H1 (cell line): ENCODE measurements around the gene SKAP1.

ENCODE experiments used
- CTCF ChIP-seq, 3 experiments: IDR thresholded peaks; 1 replicate in 2 of 3; 2 replicates in 1 of 3; pipeline versions ENCODE4 v1.5.1 to v1.6.1; 2011; ENCODE audit warnings: low read length in 3 of 3, mild to moderate bottlenecking in 3 of 3, inconsistent platforms in 2 of 3, low read depth in 1 of 3, moderate library complexity in 1 of 3; ENCODE audit not compliant: insufficient read depth in 1 of 3; ENCODE audit errors: control extremely low read depth in 1 of 3
- NRF1 ChIP-seq: IDR thresholded peaks from 2 replicates; pipeline ENCODE4 v1.6.1; 2011; ENCODE audit warnings: mild to moderate bottlenecking, low read depth, low read length, improper control_type of control experiment
- POLR2A ChIP-seq, 2 experiments: IDR thresholded peaks; 1 replicate in 1 of 2; 2 replicates in 1 of 2; pipeline ENCODE4 v1.6.1; 2011; ENCODE audit warnings: low read depth in 2 of 2, low read length in 2 of 2, mild to moderate bottlenecking in 2 of 2; ENCODE audit errors: control extremely low read depth in 1 of 2
- POLR2AphosphoS5 ChIP-seq: IDR thresholded peaks from 2 replicates; pipeline ENCODE4 v1.6.1; 2011; ENCODE audit warnings: low read depth, low read length
- RBBP5 ChIP-seq: IDR thresholded peaks from 2 replicates; pipeline ENCODE4 v1.7.1; 2012; ENCODE audit warnings: low read depth, mild to moderate bottlenecking, inconsistent platforms, low read length, moderate library complexity, borderline replicate concordance
- TAF1 ChIP-seq: IDR thresholded peaks from 2 replicates; pipeline ENCODE4 v1.6.1; 2011; ENCODE audit warnings: mild to moderate bottlenecking, low read depth, low read length
- TEAD4 ChIP-seq: IDR thresholded peaks from 2 replicates; pipeline ENCODE4 v1.6.1; 2012; ENCODE audit warnings: low read depth, low read length, inconsistent platforms, mixed read lengths

DNA sequence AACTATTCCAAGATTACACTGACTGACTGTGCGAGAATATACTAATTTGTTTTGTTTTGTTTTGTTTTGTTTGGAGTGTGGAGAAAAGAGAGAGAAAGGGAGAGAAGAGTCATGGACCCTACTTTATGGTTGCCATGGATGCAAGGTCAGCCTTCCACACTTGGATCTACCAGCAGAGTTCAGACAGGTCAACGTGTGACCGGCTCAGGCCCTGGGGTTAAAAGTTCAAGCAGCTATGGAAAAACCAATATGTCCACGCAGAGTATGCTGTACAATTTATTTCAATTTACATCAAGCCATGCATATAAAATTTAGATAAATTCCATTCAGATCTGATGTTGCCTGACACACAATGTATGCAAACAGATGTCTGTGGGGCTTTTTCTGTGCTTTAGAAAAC lies 122.8 kb downstream of the SKAP1 start:
- TF ChIP-seq TAF1: no peak
- TF ChIP-seq CTCF (IDR thresholded peaks at IDR 0.05; ENCODE audit: control extremely low read depth in 1 of 3, insufficient read depth in 1 of 3, low read depth in 1 of 3, low read length in 3 of 3): no peak
- TF ChIP-seq RBBP5: no peak
- no peak for TF ChIP-seq POLR2A (IDR thresholded peaks at IDR 0.05; ENCODE audit: control extremely low read depth in 1 of 2, low read depth in 2 of 2, low read length in 2 of 2)
- no peak for TF ChIP-seq POLR2AphosphoS5
- no peak for TF ChIP-seq NRF1
- TF ChIP-seq TEAD4: no peak
